Body of pancreas (tissue), 4 donors: Measurements from ENCODE around the gene EIF3A. TPM values are rescaled to one million over a fixed set of nuclear protein-coding genes. Genes with fewer than 3 reads are reported as not detected.

ENCODE experiments used
- ATAC-seq: fragments of 150-250 bp; one replicate; pipeline ENCODE4 v1.9.1; 2016
- DNase-seq, 4 donors: peaks; one replicate each; pipeline ENCODE4 v3.0.0-alpha.2; 2019
- H3K27ac ChIP-seq, 4 donors: fragments of 200-600 bp; sonication (generic); 1 replicate in 3 of 4; 2 replicates in 1 of 4; pipeline versions ENCODE4 v1.5.1 to v1.6.1; 2016 to 2019; ENCODE audit warnings: mild to moderate bottlenecking in 1 of 4, mixed read lengths in 1 of 4, moderate library complexity in 1 of 4
- H3K27me3 ChIP-seq, 2 donors: fragments of 200-600 bp; sonication (generic); one replicate each; pipeline ENCODE4 v1.6.0; 2016; ENCODE audit warnings: mild to moderate bottlenecking in 1 of 2
- H3K36me3 ChIP-seq, 2 donors: fragments of 200-600 bp; sonication (generic); replicated peaks in 1 of 2; 2 replicates each; pipeline ENCODE4 v1.5.1; 2016; ENCODE audit warnings: low read depth in 2 of 2; ENCODE audit not compliant: insufficient read depth in 1 of 2
- H3K4me1 ChIP-seq: fragments of 200-600 bp; sonication (generic); one replicate; pipeline ENCODE4 v1.6.0; 2016
- H3K4me3 ChIP-seq, 2 donors: fragments of 200-600 bp; sonication (generic); 1 replicate in 1 of 2; 2 replicates in 1 of 2; pipeline ENCODE4 v1.5.1; 2016 to 2019
- H3K9me3 ChIP-seq, 3 donors: fragments of 200-600 bp; sonication (generic); 1 replicate in 2 of 3; 2 replicates in 1 of 3; pipeline ENCODE4 v1.5.1; 2016
- CTCF ChIP-seq, 7 experiments: fragments of 450-650 bp in 4 of 7; fragments of 200-600 bp in 3 of 7; sonication (generic) in 3 of 7; IDR thresholded peaks; one replicate each; pipeline ENCODE4 v1.5.1; 2016 to 2019; ENCODE audit warnings: antibody characterized with exemption in 7 of 7
- POLR2A ChIP-seq, 3 donors: fragments of 450-650 bp; IDR thresholded peaks; one replicate each; pipeline ENCODE4 v1.6.1; 2016; ENCODE audit warnings: antibody characterized with exemption in 3 of 3, mild to moderate bottlenecking in 2 of 3
- WGBS, 2 donors: methylation state at CpG; one replicate each; pipeline ENCODE4 v1.1.5; 2017; 5-methylcytosine and 5-hydroxymethylcytosine counted together
- intact Hi-C: fragments of 100-400 bp; cut with DNase I; formaldehyde crosslinking; loops from one replicate; pipeline ENCODE4 v1.15.1; 2023
- total RNA-seq, 2 donors: library from RNA; depleted of rRNA; stranded (reverse); fragments of >200 nt; gene quantifications; one replicate each; pipeline ENCODE4 v1.1.0, GENCODE V29; 2016

The EIF3A gene
- total RNA-seq, 2 donors from 2014 or later, result 107 to 114 TPM

- no peak for TF ChIP-seq CTCF (IDR thresholded peaks at IDR 0.05)
- TF ChIP-seq POLR2A (IDR thresholded peaks at IDR 0.05), result no peak
- ATAC-seq (no peak), DNase-seq (no peak)
- H3K27ac ChIP-seq, result no peak overlapping the region
- H3K9me3 ChIP-seq, result no peaks in the 10 kb centered on the region
- H3K4me1 ChIP-seq, result no peaks in the 10 kb centered on the region
- no peaks in the 10 kb centered on the region for H3K36me3 ChIP-seq
- 80 to 83% methylated on average over 13 of the region's 13 CpGs for WGBS, 2 donors
- no peak overlapping the region for H3K4me3 ChIP-seq
- no peaks in the 10 kb centered on the region for H3K27me3 ChIP-seq
- intact Hi-C loops, result no loop called here
Observed at GRCh38 chr10:119090026-119090795, 9.6 kb upstream of the EIF3A start.

GRCh38 chr10:119087271-119087882, 6.8 kb upstream of the EIF3A start:
- Histone ChIP-seq H3K27me3 (no peaks in the 10 kb centered on the region), H3K27ac (no peak overlapping the region), H3K36me3 (no peaks in the 10 kb centered on the region), H3K4me1 (no peaks in the 10 kb centered on the region), H3K9me3 (no peaks in the 10 kb centered on the region), H3K4me3 (no peak overlapping the region)
- intact Hi-C loops, result no loop called here
- no peak for TF ChIP-seq POLR2A (IDR thresholded peaks at IDR 0.05)
- whole genome bisulfite sequencing, 2 donors, result 45 to 53% methylated on average over 4 of the region's 4 CpGs
- DNase-seq, result no peak
- ATAC-seq, result no peak

GRCh38 chr10:119084896-119085295, 4.3 kb upstream of the EIF3A start:
- no peak overlapping the region for H3K4me3 ChIP-seq
- ATAC-seq (no peak), DNase-seq (no peak)
- H3K9me3 ChIP-seq, result no peaks in the 10 kb centered on the region
- 93 to 95% methylated on average over 11 of the region's 11 CpGs for WGBS, 2 donors
- H3K36me3 ChIP-seq, result no peaks in the 10 kb centered on the region
- no peaks in the 10 kb centered on the region for H3K27me3 ChIP-seq
- no peak for TF ChIP-seq POLR2A (IDR thresholded peaks at IDR 0.05)
- no peak for TF ChIP-seq CTCF (IDR thresholded peaks at IDR 0.05)
- H3K4me1 ChIP-seq, result peaks cover 7% of the 10 kb centered on the region
- no peak overlapping the region for H3K27ac ChIP-seq
- intact Hi-C loops, result no loop called here

- Histone ChIP-seq H3K4me3 (peak overlapping the region; percentile 63 to 81), H3K27ac (peak overlapping the region; percentile 93 to 99 (median 96)), H3K36me3 (no peaks in the 10 kb centered on the region), H3K27me3 (no peaks in the 10 kb centered on the region), H3K4me1 (peaks cover 34% of the 10 kb centered on the region), H3K9me3 (no peaks in the 10 kb centered on the region)
- ATAC-seq, result peak; percentile 76
- intact Hi-C loops, result no loop called here
- no peak for TF ChIP-seq POLR2A (IDR thresholded peaks at IDR 0.05)
- 0% methylated on average over 23 to 42 of the region's 48 CpGs for WGBS, 2 donors
- peak; percentile 71 to 81 (median 75) for DNase-seq
Observed at GRCh38 chr10:119079599-119080520, 757 bp downstream of the EIF3A start.

- Histone ChIP-seq H3K4me3 (no peak overlapping the region), H3K4me1 (peaks cover 38% of the 10 kb centered on the region), H3K27ac (peak overlapping the region in 1 of 4 donors; percentile 13), H3K27me3 (no peaks in the 10 kb centered on the region), H3K36me3 (no peaks in the 10 kb centered on the region), H3K9me3 (no peaks in the 10 kb centered on the region)
- TF ChIP-seq POLR2A (IDR thresholded peaks at IDR 0.05) (no peak), CTCF (IDR thresholded peaks at IDR 0.05) (no peak)
- WGBS, 2 donors, result 14 to 16% methylated on average over 10 of the region's 10 CpGs
- DNase-seq, result no peak
- ATAC-seq, result no peak
- intact Hi-C loops, result no loop called here
Observed at GRCh38 chr10:119078422-119079179, 2.0 kb downstream of the EIF3A start.
